DOHH2 (cell line): ENCODE results near the gene POPDC3.

ENCODE experiments used
- EZH2phosphoT487 ChIP-seq: fragments of 200-600 bp; sonication (generic); IDR thresholded peaks from 2 replicates; pipeline ENCODE4 v1.6.1; 2017; ENCODE audit warnings: borderline replicate concordance, mild to moderate bottlenecking, antibody characterized with exemption, low read length, moderate library complexity, mixed read lengths
- TF ChIP-seq, protein P1 (sequence below): fragments of 200-600 bp; sonication (generic); IDR thresholded peaks from one replicate; pipeline ENCODE4 v1.5.1; 2014; ENCODE audit warnings: antibody characterized with exemption, mild to moderate bottlenecking, low read depth, low read length; ENCODE audit not compliant: poor library complexity, severe bottlenecking

GRCh38 chr6:105211831-105212230 lies 32.0 kb upstream of the POPDC3 start:
- TF ChIP-seq, protein P1, sequence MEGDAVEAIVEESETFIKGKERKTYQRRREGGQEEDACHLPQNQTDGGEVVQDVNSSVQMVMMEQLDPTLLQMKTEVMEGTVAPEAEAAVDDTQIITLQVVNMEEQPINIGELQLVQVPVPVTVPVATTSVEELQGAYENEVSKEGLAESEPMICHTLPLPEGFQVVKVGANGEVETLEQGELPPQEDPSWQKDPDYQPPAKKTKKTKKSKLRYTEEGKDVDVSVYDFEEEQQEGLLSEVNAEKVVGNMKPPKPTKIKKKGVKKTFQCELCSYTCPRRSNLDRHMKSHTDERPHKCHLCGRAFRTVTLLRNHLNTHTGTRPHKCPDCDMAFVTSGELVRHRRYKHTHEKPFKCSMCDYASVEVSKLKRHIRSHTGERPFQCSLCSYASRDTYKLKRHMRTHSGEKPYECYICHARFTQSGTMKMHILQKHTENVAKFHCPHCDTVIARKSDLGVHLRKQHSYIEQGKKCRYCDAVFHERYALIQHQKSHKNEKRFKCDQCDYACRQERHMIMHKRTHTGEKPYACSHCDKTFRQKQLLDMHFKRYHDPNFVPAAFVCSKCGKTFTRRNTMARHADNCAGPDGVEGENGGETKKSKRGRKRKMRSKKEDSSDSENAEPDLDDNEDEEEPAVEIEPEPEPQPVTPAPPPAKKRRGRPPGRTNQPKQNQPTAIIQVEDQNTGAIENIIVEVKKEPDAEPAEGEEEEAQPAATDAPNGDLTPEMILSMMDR, result no peak
- no peak for TF ChIP-seq EZH2phosphoT487
